ENCODE measurements around the gene PRR13. TPM values are rescaled to one million over a fixed set of nuclear protein-coding genes. Genes with fewer than 3 reads are reported as not detected.

The PRR13 gene
- total RNA-seq, 8 experiments from 2014 or later: 42.8 to 264 (median 79.4) TPM

DNA sequence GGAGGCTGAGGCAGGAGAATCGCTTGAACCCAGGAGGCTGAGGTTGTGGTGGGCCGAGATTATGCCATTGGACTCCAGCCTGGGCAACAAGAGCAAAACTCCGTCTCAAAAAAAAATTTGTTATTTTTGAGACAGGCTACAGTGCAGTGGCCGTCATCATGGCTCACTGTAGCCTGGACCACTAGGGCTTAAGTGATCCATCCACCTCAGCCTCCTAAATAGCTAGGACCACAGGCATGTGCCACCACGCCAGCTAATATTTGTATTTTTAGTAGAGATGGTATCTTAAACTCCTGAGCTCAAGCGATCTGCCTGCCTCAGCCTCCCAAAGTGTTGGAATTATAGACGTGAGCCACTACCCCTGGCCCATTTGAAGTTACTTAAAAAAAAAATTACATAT is 9.4 kb downstream of the PRR13 start:
- WGBS, 10 experiments: 75 to 100% (median 100%) methylated on average over 1 to 4 of the region's 7 CpGs; no CpG with 5 or more reads in 4 of the 10 experiments
- ATAC-seq (replicated peaks in 6 of 8): no peak
- in situ Hi-C loops (cut with MboI; ENCODE audit: low pct_unique_long_range_greater_than_20kb in 2 of 9, low sequenced_read_pairs in 9 of 9, unreplicated experiment in 9 of 9): no loop called here
- H3K4me3 ChIP-seq: no peak overlapping the region
- H3K27ac ChIP-seq: no peak overlapping the region
- peaks cover 7 to 13% of the 10 kb centered on the region in 2 donors for H3K4me1 ChIP-seq (replicated peaks in 1 of 2)

GRCh38 chr12:53451661-53452158 is 10.2 kb downstream of the PRR13 start, which contains the start of gene PCBP2:
TSS of gene PCBP2 (plus strand) at chr12:53452102. CDS start at chr12:53454801, 2,699 bp downstream.
- peaks cover 7 to 13% of the 10 kb centered on the region in 2 donors for H3K4me1 ChIP-seq (replicated peaks in 1 of 2)
- peak within 1 kb of the TSS; percentile 57 to 84 (median 69) for H3K4me3 ChIP-seq
- in situ Hi-C loops (cut with MboI; ENCODE audit: low pct_unique_long_range_greater_than_20kb in 2 of 9, low sequenced_read_pairs in 9 of 9, unreplicated experiment in 9 of 9): no loop called here
- peak; percentile 87 to 98 (median 96) for ATAC-seq (replicated peaks in 6 of 8)
- peak within 1 kb of the TSS; percentile 92 to 95 for H3K27ac ChIP-seq
- 0 to 7% (median 1%) methylated on average over 2 to 11 of the region's 32 CpGs for WGBS, 10 experiments

- in situ Hi-C loops (cut with MboI; ENCODE audit: low pct_unique_long_range_greater_than_20kb in 2 of 9, low sequenced_read_pairs in 9 of 9, unreplicated experiment in 9 of 9): no loop called here
- Histone ChIP-seq H3K27ac (peak overlapping the region; percentile 92 to 95), H3K4me3 (peak overlapping the region; percentile 57 to 84 (median 69)), H3K4me1 (replicated peaks in 1 of 2) (peaks cover 7 to 13% of the 10 kb centered on the region in 2 donors)
- ATAC-seq (replicated peaks in 6 of 8): peak; percentile 39 to 56 (median 49)
- WGBS, 10 experiments: 0 to 3% (median 0%) methylated on average over 1 to 9 of the region's 82 CpGs; no CpG with 5 or more reads in 2 of the 10 experiments
Measured at GRCh38 chr12:53452159-53453077, 10.9 kb downstream of the PRR13 start.

- H3K27ac ChIP-seq: no peak overlapping the region
- peaks cover 7 to 13% of the 10 kb centered on the region in 2 donors for H3K4me1 ChIP-seq (replicated peaks in 1 of 2)
- 13 to 80% (median 64%) methylated on average over 1 to 6 of the region's 6 CpGs for WGBS, 10 experiments
- in situ Hi-C loops (cut with MboI; ENCODE audit: low pct_unique_long_range_greater_than_20kb in 2 of 9, low sequenced_read_pairs in 9 of 9, unreplicated experiment in 9 of 9): no loop called here
- peak overlapping the region in 2 of 5 donors; percentile 68 to 78 for H3K4me3 ChIP-seq
- ATAC-seq (replicated peaks in 6 of 8): no peak
Measured at GRCh38 chr12:53453953-53454640, 12.6 kb downstream of the PRR13 start.

GRCh38 chr12:53454707-53455106 is 13.2 kb downstream of the PRR13 start:
- Histone ChIP-seq H3K4me1 (replicated peaks in 1 of 2) (peaks cover 7 to 13% of the 10 kb centered on the region in 2 donors), H3K4me3 (no peak overlapping the region), H3K27ac (no peak overlapping the region)
- WGBS, 10 experiments: 40 to 100% (median 96%) methylated on average over 1 to 3 of the region's 3 CpGs; no CpG with 5 or more reads in 1 of the 10 experiments
- in situ Hi-C loops (cut with MboI; ENCODE audit: low pct_unique_long_range_greater_than_20kb in 2 of 9, low sequenced_read_pairs in 9 of 9, unreplicated experiment in 9 of 9): no loop called here
- no peak for ATAC-seq (replicated peaks in 6 of 8)

GRCh38 chr12:53456654-53457366 is 15.3 kb downstream of the PRR13 start:
- ATAC-seq (replicated peaks in 6 of 8): no peak
- 63 to 92% (median 87%) methylated on average over 4 to 6 of the region's 6 CpGs for WGBS, 10 experiments
- Histone ChIP-seq H3K27ac (no peak overlapping the region), H3K4me3 (no peak overlapping the region), H3K4me1 (replicated peaks in 1 of 2) (peaks cover 7 to 13% of the 10 kb centered on the region in 2 donors)
- in situ Hi-C loops (cut with MboI; ENCODE audit: low pct_unique_long_range_greater_than_20kb in 2 of 9, low sequenced_read_pairs in 9 of 9, unreplicated experiment in 9 of 9): no loop called here

GRCh38 chr12:53459097-53459496 is 17.6 kb downstream of the PRR13 start:
- Histone ChIP-seq H3K27ac (no peak overlapping the region), H3K4me1 (replicated peaks in 1 of 2) (peaks cover 0 to 7% of the 10 kb centered on the region in 2 donors), H3K4me3 (no peak overlapping the region)
- ATAC-seq (replicated peaks in 6 of 8): no peak
- 47 to 100% (median 89%) methylated on average over 1 to 4 of the region's 4 CpGs; no CpG with 5 or more reads in 1 of the 10 experiments for WGBS, 10 experiments
- in situ Hi-C loops (cut with MboI; ENCODE audit: low pct_unique_long_range_greater_than_20kb in 2 of 9, low sequenced_read_pairs in 9 of 9, unreplicated experiment in 9 of 9): no loop called here

DNA sequence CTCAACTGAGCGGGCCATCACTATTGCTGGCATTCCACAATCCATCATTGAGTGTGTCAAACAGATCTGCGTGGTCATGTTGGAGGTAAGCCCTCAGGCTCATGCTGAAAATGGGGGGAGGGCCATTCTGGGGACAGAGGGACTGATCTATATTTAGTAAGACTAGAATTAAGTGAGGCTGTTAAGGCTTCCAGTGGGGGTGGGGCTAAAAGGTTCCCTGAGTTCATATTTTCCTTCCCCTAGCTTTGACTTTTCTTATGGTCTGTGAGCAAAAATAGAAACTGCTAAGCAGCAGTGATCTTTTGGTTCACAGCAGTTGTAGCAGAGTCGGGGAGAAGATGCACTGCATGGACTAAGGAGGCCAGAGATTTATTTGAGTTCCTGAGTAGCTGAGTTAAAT is 19.5 kb downstream of the PRR13 start:
- in situ Hi-C loops (cut with MboI; ENCODE audit: low pct_unique_long_range_greater_than_20kb in 2 of 9, low sequenced_read_pairs in 9 of 9, unreplicated experiment in 9 of 9): no loop called here
- no peak overlapping the region for H3K27ac ChIP-seq
- WGBS, 10 experiments: 43 to 100% (median 93%) methylated on average over 1 to 3 of the region's 3 CpGs; no CpG with 5 or more reads in 1 of the 10 experiments
- ATAC-seq (replicated peaks in 6 of 8): no peak
- peaks cover 0 to 3% of the 10 kb centered on the region in 2 donors for H3K4me1 ChIP-seq (replicated peaks in 1 of 2)
- no peak overlapping the region for H3K4me3 ChIP-seq

DNA sequence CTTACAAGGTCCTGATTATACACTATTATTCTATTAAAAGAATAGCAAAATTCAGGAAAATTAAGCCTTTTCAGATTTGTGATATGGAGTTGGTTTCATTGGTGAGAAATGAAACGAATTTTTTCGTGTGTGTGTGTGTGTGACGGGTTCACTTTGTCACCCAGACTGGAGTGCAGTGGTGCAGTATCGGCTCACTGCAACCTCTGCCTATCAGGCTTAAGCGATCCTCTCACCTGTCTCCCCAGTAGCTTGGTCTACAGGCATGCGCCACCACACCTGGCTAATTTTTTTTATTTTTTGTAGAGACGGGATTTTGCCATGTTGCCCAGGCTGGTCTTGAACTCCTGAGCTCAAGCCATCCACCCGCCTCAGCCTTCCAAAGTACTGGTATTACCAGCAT is 20.1 kb downstream of the PRR13 start:
- 50 to 100% (median 82%) methylated on average over 2 to 5 of the region's 8 CpGs; no CpG with 5 or more reads in 3 of the 10 experiments for WGBS, 10 experiments
- no peak for ATAC-seq (replicated peaks in 6 of 8)
- Histone ChIP-seq H3K27ac (no peak overlapping the region), H3K4me3 (no peak overlapping the region), H3K4me1 (replicated peaks in 1 of 2) (peaks cover 0 to 3% of the 10 kb centered on the region in 2 donors)
- in situ Hi-C loops (cut with MboI; ENCODE audit: low pct_unique_long_range_greater_than_20kb in 2 of 9, low sequenced_read_pairs in 9 of 9, unreplicated experiment in 9 of 9): no loop called here

DNA sequence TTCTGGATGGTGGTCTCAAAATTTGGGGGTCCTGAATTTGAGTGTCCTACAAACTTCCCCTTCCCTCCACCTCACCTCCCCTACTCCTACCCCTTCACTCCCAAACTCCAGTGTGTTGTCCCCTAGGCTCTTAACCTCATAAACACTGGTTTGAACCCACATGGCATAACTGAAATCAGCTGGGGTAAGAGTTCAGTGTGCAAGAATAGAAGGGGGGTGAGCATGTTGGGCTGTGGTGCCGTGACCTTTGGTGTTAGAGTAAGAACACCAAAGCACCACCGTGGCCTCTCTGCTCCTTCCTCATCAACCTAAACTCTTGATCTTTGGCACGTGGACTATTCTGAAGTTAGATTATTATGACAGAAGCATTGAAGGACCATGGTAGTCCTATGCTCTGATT is 21.4 kb downstream of the PRR13 start:
- Histone ChIP-seq H3K4me1 (replicated peaks in 1 of 2) (peaks cover 0 to 3% of the 10 kb centered on the region in 2 donors), H3K27ac (no peak overlapping the region), H3K4me3 (no peak overlapping the region)
- ATAC-seq (replicated peaks in 6 of 8): no peak
- in situ Hi-C loops (cut with MboI; ENCODE audit: low pct_unique_long_range_greater_than_20kb in 2 of 9, low sequenced_read_pairs in 9 of 9, unreplicated experiment in 9 of 9): no loop called here
- WGBS, 10 experiments: 50 to 100% (median 90%) methylated on average over 1 to 2 of the region's 3 CpGs; no CpG with 5 or more reads in 5 of the 10 experiments

DNA sequence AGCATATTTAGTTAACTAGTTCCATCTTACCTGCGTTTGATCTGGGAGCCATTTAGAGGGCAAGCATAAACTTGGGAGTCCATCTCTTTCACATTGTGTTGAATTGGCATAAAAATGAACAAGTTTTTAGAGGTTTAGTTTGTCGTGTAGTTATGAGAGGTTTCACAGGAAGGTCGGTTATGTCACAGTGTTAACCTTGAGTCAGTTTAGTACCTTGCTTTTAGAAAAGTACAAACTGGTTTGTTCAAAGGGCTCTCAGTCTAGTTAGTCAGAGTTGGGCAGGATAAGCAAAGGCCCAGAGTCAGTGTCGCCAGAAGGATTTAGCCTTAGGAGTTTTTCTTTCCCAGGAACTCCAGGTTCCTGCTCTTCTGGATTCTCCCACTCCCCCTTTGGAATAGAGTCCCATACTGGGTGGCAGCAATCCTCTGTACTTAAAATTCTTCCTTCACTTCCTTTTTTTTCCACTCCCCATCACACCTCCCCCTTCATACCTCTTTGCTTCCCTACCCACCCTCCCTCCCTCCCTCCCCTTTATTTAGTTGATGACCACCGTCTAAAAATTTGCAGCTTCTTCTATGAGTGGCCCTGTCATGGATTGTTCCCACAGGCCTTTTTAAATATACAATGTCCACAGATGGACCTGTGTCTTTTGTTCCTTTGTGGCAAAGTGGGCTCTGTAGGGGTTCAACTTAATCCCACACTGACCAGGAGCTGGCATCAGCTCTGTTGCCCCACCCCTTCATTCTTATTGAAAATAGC is 22.4 kb downstream of the PRR13 start:
- Histone ChIP-seq H3K4me3 (no peak overlapping the region), H3K27ac (no peak overlapping the region), H3K4me1 (replicated peaks in 1 of 2) (peaks cover 0 to 3% of the 10 kb centered on the region in 2 donors)
- ATAC-seq (replicated peaks in 6 of 8): peak in 4 of 8 experiments; percentile 4 to 38 (median 27)
- in situ Hi-C loops (cut with MboI; ENCODE audit: low pct_unique_long_range_greater_than_20kb in 2 of 9, low sequenced_read_pairs in 9 of 9, unreplicated experiment in 9 of 9): no loop called here
- WGBS, 10 experiments: 42 to 96% (median 80%) methylated on average over 1 to 4 of the region's 5 CpGs; no CpG with 5 or more reads in 1 of the 10 experiments

Measured in motor neuron (in vitro differentiated cells).